Ovary (tissue), 3 donors: Measurements from ENCODE around the gene PARD3.

Experiments used
- CTCF ChIP-seq, 3 donors: fragments of 450-650 bp in 2 of 3; fragments of 200-600 bp in 1 of 3; IDR thresholded peaks; one replicate each; pipeline versions ENCODE4 v1.5.1 to v1.8.0; 2016 to 2022; ENCODE audit warnings: antibody characterized with exemption in 3 of 3, mild to moderate bottlenecking in 1 of 3
- EP300 ChIP-seq: sonication (generic); formaldehyde crosslinking; IDR thresholded peaks from one replicate; pipeline ENCODE4 v1.6.1; 2017; ENCODE audit warnings: antibody characterized with exemption
- POLR2A ChIP-seq: fragments of 450-650 bp; IDR thresholded peaks from one replicate; pipeline ENCODE4 v1.6.1; 2017; ENCODE audit warnings: antibody characterized with exemption, mild to moderate bottlenecking, moderate library complexity
- donor health status: DM: no; HTN: no; CAD: no.

DNA sequence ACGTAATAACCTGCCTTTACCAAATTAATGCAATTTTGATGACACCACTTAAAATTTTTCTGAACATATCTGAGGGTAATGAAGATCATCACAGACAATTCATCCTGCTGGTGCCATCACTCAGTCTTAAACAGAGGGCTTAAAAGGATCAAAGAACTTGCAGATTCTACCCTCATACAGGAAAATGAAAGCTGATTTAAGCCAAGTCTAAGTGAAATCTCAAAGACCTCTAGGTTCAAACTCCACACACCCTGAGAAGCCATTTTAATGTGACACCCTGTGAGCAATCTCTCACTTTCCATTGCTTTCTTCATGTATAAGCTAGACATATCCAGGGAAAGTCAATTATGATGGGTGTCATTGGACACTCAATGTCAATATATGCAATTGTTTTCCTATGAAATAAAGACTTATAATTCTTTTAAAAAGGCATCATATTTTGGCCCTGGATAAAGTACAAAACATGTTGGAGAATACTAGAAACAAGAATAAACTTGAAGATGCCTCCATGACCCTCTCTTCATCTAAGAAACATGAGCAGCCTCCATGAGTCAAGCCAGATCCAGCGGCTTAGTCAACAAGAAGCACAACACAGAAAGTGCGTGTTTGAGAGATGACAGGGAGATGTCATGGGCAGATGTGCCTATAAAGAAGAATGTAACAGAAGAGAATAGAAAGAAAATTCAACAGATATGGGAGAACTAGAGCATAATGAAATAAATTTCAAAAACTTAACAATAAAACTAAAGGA is 291.9 kb downstream of the PARD3 start:
- TF ChIP-seq CTCF (IDR thresholded peaks at IDR 0.05) (no peak), POLR2A (no peak), EP300 (no peak)
